Cardiac fibroblast (primary cell): ENCODE measurements around the gene CTXN3.
A peak's percentile ranks its signal among the peaks of the same experiment; 100 is the strongest.

Source experiments
- DNase-seq, 2 donors: peaks; one replicate each; pipeline versions ENCODE4 v3.0.0 to v3.0.0-alpha.2; 2010; ENCODE audit warnings: low read depth in 2 of 2
- H3K4me3 ChIP-seq, 2 donors: replicated peaks in 1 of 2; 1 replicate in 1 of 2; 2 replicates in 1 of 2; pipeline ENCODE4 v1.5.1; 2011; ENCODE audit warnings: low read depth in 2 of 2, low read length in 2 of 2, mild to moderate bottlenecking in 2 of 2, moderate library complexity in 1 of 2
- CTCF ChIP-seq: IDR thresholded peaks from one replicate; pipeline ENCODE4 v1.5.1; 2011; ENCODE audit warnings: low read depth, mild to moderate bottlenecking, low read length, inconsistent platforms

The CTXN3 gene

GRCh38 chr5:127700237-127700766 is 51.4 kb downstream of the CTXN3 start:
- no peak overlapping the region for H3K4me3 ChIP-seq
- TF ChIP-seq CTCF, result no peak
- DNase-seq, result no peak

GRCh38 chr5:127702434-127702833 is 53.6 kb downstream of the CTXN3 start:
- no peak for DNase-seq
- no peak for TF ChIP-seq CTCF
- no peak overlapping the region for H3K4me3 ChIP-seq

GRCh38 chr5:127702926-127703561 is 54.2 kb downstream of the CTXN3 start, which contains the start of gene CCDC192:
TSS of gene CCDC192 (plus strand) at chr5:127703391. CDS start at chr5:127703446, 55 bp downstream.
- no peak for DNase-seq
- TF ChIP-seq CTCF, result no peak
- no peak within 1 kb of the TSS for H3K4me3 ChIP-seq

- H3K4me3 ChIP-seq, result no peak overlapping the region
- TF ChIP-seq CTCF, result no peak
- DNase-seq, result peak; percentile 94
These were observed 56.4 kb downstream of the CTXN3 start for GRCh38 chr5:127705120-127705892.

GRCh38 chr5:127706691-127707090 is 57.8 kb downstream of the CTXN3 start:
- DNase-seq, result no peak
- no peak overlapping the region for H3K4me3 ChIP-seq
- no peak for TF ChIP-seq CTCF

- no peak for TF ChIP-seq CTCF
- no peak for DNase-seq
- no peak overlapping the region for H3K4me3 ChIP-seq
These were observed 58.3 kb downstream of the CTXN3 start for GRCh38 chr5:127707209-127707608.
